ENCODE results near the gene GPC5.

- no peak for TF ChIP-seq TAF1 (IDR thresholded peaks at IDR 0.05; ENCODE audit: low read depth, low read length)
- no peak for TF ChIP-seq CTCF (IDR thresholded peaks at IDR 0.05; ENCODE audit: control extremely low read depth in 1 of 3, insufficient read depth in 1 of 3, low read depth in 1 of 3, low read length in 3 of 3)
- TF ChIP-seq CEBPB (IDR thresholded peaks at IDR 0.05; ENCODE audit: low read depth, low read length) = no peak
- TF ChIP-seq EP300 (IDR thresholded peaks at IDR 0.05; ENCODE audit: borderline replicate concordance in 1 of 2, low read depth in 2 of 2, low read length in 2 of 2) = no peak
These were observed 1204.1 kb downstream of the GPC5 start for GRCh38 chr13:92602560-92602959.

All from H1 (cell line).